Measurements from ENCODE around the gene CCDC92.
"Not testable (repeated sequence)": the region's sequence is repeated elsewhere in the genome, so short reads cannot be mapped to it uniquely, and the experiment has no call there.

CCDC92 gene

GRCh38 chr12:123948796-123949769 is 23.5 kb downstream of the CCDC92 start:
- peak; percentile 77 for DNase-seq

- DNase-seq: peak; percentile 79
These were observed 24.2 kb downstream of the CCDC92 start for GRCh38 chr12:123948401-123948795.

DNA sequence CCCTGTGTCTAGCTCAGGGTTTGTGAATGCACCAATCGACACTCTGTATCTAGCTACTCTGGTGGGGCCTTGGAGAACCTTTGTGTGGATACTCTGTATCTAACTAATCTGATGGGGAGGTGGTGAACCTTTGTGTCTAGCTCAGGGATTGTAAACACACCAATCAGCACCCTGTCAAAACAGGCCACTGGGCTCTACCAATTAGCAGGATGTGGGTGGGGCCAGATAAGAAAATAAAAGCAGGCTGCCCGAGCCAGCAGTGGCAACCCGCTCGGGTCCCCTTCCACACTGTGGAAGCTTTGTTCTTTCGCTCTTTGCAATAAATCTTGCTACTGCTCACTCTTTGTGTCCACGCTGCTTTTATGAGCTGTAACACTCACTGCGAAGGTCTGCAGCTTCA is 25.1 kb downstream of the CCDC92 start:
- not testable (repeated sequence) for DNase-seq

- DNase-seq: not testable (repeated sequence)
These were observed 25.8 kb downstream of the CCDC92 start for GRCh38 chr12:123946516-123947505.

DNA sequence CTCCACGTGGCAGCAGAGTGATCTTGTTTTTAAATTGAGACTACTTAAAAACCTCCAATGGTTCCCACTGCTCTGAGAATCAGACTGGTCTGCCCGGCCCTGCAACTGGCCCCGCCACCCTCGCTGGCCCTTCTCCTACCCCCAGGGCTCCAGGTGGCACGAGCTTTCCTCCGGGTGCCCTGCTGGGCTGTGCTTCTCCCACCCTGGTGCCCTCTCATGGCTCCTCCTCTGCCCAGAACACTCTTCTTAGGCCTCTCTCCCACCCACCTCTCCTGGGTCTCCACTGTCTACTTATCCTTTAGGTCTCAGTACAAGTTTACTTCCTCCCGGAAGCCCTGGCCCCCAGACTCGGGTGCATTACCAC is 26.5 kb downstream of the CCDC92 start:
- no peak for DNase-seq

- no peak for DNase-seq
These were observed 27.1 kb downstream of the CCDC92 start for GRCh38 chr12:123945287-123946151.

GRCh38 chr12:123944696-123945095 is 27.9 kb downstream of the CCDC92 start:
- DNase-seq: no peak

- DNase-seq: no peak
These were observed 28.8 kb downstream of the CCDC92 start for GRCh38 chr12:123943816-123944215.

DNA sequence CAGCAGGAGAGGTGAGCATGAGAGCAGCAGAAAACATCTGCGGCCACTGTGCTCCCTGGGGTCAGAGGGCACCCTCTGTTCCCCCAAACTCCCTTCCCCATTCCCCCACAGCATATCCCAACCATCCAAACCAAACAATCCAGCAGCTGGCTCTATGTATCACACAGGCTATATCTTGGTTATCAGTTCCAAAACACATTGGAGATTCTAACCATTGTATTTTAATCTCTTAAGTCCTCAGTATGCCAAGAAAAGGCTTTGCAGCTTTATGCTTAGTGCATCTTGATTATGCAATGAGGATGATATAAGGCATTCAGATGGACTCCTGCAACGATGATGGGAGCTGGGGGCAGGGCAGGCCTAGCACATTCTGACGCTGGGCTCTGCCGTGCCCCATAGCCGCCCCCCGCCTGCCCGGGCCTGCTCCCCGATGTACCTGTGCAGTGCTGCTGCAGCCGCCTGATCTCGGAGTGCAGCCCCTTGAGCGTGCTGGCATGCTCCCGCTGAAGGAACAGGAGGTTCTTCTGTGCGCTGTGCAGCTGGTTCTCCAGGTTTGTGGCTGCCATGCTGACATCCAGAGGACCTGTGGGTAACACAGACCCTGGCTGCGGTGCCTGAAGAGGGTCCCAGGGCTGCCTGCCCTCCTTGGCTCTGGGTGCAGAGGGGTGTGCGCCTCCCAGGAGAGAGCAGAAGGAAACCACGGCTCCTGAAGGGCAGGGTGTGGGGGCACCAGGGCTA is 29.6 kb downstream of the CCDC92 start:
- DNase-seq: no peak

DNA sequence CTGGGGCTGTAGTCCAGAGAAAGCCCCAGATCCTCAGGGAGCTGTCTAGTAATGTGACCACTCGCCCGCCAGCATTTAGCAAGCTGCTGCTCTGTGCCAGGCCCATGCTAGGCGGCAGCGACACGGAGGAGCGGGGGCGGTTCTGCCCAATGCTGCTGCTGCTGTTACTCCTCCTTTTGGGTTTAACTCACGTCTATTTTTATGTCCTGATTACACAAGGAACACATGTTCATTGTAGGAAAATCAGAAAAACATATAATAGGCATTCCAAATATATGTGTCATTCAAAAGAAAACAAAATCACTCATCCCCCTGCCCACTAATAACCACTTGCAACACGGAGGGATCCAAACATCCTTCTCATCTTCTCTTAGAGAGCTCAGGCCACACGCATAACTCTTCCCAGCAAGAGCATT is 30.4 kb downstream of the CCDC92 start:
- no peak for DNase-seq

GRCh38 chr12:123941624-123942237 is 30.9 kb downstream of the CCDC92 start:
- DNase-seq: no peak

DNA sequence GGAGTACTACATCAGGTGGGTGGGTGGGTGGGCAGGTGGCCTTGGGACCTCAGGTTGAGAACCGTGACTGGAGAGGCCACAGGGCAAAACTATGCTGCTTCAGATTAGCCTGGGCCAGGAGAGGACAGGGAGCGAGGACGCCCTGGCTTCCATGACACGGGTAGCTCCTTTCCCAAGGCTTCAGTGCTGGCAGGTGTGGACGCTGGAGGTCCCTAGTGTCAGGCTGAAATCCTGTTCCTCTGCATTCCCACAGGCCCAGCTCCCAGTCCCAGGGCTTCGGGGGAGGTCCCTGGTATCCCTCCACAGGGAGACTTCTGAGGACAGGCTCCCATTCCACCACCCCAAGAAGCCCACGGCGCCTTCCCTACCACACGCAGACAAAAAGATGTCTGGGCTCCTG is 31.6 kb downstream of the CCDC92 start:
- DNase-seq: no peak

- DNase-seq: no peak
These were observed 32.0 kb downstream of the CCDC92 start for GRCh38 chr12:123940627-123940966.

DNA sequence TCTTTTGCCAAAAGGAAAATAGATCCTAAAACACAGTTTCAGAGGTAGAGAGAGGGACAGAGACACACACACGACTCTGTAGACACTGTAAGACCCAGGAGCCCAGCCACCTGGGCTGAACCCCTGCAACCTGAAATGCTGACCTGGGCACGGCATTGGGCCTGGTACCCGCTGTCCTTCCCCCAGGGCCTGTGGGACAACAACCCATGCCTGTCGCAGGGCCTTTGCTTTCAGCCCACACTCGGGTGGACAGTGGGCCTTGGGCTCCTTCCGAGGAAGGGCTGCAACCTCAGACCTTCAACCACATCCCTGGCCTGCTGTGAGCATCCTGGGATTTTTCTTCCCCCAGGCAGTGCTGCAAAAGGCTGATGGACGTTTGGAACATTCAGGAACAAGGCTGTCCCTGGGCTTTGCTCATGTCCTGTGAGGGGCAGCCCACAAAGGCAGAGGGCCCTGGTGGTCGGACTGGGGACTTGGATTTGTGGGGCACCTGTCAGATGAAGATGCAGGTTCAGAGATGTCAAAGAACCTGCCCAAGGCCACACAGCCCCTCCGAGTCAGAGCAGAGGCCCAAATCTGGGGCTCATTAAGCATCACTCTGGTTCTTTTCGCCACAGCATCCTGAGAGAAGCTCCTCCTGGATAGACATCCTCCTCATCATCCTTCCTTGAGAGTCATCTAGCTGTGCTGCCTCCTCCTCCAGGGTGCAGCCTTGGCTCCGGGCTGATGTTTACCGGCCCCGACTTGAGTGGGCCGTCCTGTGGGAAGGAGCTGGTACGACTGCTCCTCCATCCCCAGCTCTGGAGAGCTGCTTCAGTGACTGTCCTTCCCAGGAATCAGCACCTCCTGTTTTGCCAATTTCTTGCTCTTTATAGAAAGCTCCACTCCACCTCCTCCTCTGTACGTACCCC is 32.7 kb downstream of the CCDC92 start:
- no peak for DNase-seq

DNA sequence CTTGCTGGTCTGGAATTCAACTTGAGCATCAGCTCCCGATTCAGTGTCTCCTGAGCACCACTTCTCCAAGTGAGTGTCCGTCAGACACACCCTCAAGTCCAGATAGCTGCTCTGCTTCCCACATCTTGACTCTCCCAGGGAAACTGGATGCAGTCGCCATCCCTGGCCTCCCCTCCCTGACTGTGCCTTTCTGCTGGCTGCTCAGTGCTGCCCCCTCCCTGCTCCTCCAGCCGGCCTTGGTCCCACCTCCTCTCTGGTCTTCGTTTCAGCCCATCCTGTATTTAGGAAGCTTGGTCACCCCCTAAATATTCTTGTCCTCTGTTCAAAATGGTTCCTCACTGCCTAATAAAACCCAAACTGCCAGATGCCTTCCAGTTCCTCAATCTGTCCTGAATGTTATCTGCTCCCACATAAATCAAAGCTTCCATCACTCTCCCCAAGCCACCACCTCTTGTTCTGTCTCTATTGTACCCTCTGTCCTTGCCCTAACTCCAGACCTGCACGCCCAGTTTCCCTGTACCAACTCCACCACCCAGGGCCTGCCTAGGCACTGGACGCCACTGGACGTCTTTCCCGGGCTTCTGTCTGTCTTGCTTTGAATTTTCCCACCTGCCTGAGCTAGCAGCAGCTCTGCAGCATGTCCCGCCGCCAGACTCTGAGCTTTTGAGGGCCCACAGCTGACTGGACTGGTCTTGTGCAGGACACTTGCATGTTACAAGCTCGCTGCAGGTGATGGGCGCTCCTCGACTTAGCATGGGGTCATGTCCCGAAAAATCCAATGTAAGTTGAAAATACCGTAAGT is 33.8 kb downstream of the CCDC92 start:
- no peak for DNase-seq

DNA sequence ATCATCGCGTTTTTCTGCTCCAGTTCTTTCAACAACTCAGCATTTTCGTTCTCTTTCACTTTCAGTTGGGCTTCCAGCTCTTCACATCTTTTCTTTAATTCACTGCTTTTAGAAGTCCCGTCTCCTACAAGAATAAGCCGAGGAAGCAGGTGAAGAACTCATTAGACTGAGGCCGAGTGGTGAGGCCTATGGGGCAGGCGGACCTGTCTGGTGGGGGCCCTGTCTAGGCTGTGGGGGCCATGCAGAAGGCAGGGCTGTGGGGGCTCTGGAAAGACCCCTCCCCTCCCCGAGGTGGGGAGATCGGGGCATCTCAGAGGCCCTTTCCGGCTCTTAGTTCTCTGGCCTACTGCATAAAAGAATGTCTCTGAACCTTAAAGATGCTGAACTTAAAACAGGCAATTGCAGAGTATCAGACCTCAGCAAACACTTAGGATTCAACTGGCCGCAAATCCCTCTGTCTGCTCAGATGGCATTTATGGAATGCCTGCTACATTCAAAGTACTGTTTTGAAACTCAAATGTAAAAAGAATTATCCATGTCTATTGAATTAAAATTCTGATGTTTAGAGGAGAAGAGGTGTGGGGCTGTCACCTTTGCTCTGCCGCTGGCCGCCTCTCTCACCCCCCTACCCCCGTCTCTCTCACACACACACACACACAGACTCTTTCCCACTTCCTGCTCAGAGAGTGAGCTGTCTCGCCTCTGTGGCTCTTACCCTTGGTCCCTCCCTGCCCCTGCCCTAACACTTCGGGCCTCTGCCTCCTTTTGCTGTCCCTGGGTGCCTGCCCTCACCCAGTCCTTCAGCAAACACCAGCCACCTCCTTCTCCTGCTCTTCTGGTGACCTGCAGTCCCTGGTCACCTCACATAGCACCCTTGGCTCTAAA is 34.7 kb downstream of the CCDC92 start:
- no peak for DNase-seq

DNA sequence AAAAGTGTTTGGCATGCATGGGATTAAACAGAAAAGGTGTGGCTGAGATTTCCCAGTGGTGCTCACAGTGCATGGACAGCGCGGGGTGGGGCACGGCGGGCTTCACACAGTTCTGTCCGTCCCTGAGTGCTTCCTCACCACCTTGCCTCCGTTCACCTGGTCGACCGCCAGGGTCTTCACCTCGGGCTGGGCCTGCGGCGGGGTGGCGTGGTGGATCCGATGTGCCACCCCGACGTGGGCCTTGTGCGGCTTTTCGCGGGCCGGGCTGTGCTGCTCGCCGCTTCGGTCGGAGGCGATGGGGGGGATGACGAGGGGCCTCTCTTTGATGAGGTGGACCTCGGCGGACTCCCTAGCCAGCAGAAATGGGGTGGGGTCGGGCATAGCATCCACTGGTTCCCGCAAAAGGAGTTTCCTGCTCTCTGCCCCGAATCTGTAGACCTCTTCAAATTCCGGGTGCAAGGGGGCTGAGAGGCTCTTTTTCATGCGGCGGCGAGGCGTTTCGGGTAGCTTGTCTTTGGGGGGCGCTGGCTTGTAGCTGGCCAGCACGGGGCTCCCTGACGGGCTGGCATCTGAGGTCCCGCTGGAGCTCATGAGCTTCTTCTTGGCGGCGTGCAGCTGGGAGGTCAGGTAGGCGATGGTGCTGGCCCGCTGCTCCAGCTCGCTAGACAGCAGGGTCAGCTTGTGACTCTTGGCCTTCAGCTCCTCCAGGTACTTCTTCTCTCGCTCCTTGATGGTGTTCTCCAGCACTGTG is 35.5 kb downstream of the CCDC92 start:
- DNase-seq: no peak

DNA sequence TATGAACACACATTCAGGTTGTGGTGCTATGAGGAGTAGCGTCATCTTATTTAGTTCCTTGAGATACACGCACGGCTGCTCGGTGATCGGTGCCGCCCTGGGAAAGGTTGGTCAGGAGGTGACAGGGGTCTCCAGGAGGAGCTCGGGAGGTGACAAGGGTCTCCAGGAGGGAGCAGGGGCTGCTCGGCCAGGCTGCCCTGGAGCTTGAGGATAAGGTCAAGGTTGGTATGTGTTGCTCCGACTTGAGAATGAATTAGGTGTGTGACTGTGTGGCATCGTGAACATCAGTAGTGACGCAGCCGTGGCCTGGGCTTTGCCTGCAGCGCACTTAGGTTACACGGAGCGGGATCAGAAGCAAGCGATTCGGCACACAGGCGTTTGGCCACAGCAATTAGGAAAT is 36.2 kb downstream of the CCDC92 start:
- DNase-seq: no peak
